ENCODE measurements around the gene NAMPT.

DNA sequence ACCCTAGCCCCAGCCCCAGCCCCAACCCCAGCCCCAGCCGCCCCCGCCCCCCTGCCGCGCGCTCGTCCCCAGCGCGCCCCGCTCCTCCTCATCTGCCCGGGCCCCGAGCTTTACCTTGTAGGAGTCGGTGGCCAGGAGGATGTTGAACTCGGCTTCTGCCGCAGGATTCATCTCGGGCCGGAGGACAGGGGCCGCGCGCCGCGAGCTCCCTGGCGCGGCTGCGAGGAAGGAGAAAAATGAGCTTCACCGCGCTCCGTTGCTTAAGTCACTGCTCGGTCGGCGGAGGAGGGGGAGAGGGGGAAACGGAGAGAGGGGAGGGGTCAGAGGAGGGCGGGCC lies at the start of gene NAMPT:
- TF ChIP-seq, protein P1, sequence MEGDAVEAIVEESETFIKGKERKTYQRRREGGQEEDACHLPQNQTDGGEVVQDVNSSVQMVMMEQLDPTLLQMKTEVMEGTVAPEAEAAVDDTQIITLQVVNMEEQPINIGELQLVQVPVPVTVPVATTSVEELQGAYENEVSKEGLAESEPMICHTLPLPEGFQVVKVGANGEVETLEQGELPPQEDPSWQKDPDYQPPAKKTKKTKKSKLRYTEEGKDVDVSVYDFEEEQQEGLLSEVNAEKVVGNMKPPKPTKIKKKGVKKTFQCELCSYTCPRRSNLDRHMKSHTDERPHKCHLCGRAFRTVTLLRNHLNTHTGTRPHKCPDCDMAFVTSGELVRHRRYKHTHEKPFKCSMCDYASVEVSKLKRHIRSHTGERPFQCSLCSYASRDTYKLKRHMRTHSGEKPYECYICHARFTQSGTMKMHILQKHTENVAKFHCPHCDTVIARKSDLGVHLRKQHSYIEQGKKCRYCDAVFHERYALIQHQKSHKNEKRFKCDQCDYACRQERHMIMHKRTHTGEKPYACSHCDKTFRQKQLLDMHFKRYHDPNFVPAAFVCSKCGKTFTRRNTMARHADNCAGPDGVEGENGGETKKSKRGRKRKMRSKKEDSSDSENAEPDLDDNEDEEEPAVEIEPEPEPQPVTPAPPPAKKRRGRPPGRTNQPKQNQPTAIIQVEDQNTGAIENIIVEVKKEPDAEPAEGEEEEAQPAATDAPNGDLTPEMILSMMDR (IDR thresholded peaks at IDR 0.05): no peak
- TF ChIP-seq POLR2A (IDR thresholded peaks at IDR 0.05): peak; percentile 78 to 90
